ENCODE data around the gene MGST3.

- TF ChIP-seq POLR2A (IDR thresholded peaks at IDR 0.05), result no peak
- no peak for TF ChIP-seq CTCF (IDR thresholded peaks at IDR 0.05)
Measured at GRCh38 chr1:165600793-165601192, 30.2 kb upstream of the MGST3 start.
